GM12891 (cell line): ENCODE measurements around the gene USH2A.

Experiments used
- DNase-seq: peaks from one replicate; pipeline ENCODE4 v3.0.0; 2011; ENCODE audit warnings: low spot score; ENCODE audit not compliant: insufficient read length
- FAIRE-seq: peaks from 2 replicates; lab custom pipeline; 2011; peaks lifted over from hg19 to GRCh38; lab: Jason Lieb, UNC
- PAX5 ChIP-seq: IDR thresholded peaks from 2 replicates; pipeline ENCODE4 v1.6.1; 2011; ENCODE audit warnings: low read length, moderate library complexity, mild to moderate bottlenecking; ENCODE audit not compliant: insufficient read depth, severe bottlenecking
- POLR2A ChIP-seq: IDR thresholded peaks from 2 replicates; pipeline ENCODE4 v1.6.1; 2011; ENCODE audit warnings: low read depth, low read length, control low read depth
- POLR2AphosphoS5 ChIP-seq: IDR thresholded peaks from 2 replicates; pipeline ENCODE4 v1.6.1; 2011; ENCODE audit warnings: low read depth, low read length, control low read depth
- POU2F2 ChIP-seq: IDR thresholded peaks from 2 replicates; pipeline ENCODE4 v1.6.1; 2011; ENCODE audit warnings: low read depth, mild to moderate bottlenecking, control low read depth, low read length, moderate library complexity
- SPI1 ChIP-seq: IDR thresholded peaks from 2 replicates; pipeline ENCODE4 v1.6.1; 2011; ENCODE audit warnings: low read depth, low read length, control low read depth
- TAF1 ChIP-seq: IDR thresholded peaks from 2 replicates; pipeline ENCODE4 v1.6.1; 2011; ENCODE audit warnings: low read depth, low read length, control low read depth

USH2A gene

GRCh38 chr1:215835951-215836350, 587.3 kb downstream of the USH2A start:
- no peak for DNase-seq
- FAIRE-seq = no peak
- no peak for TF ChIP-seq POU2F2
- TF ChIP-seq POLR2A = no peak
- no peak for TF ChIP-seq POLR2AphosphoS5
- no peak for TF ChIP-seq PAX5
- no peak for TF ChIP-seq SPI1
- no peak for TF ChIP-seq TAF1

- DNase-seq (no peak), FAIRE-seq (no peak)
- TF ChIP-seq POLR2AphosphoS5 (no peak), TAF1 (no peak), PAX5 (no peak), POU2F2 (no peak), POLR2A (no peak), SPI1 (no peak)
These were observed 589.1 kb downstream of the USH2A start for GRCh38 chr1:215833941-215834729.

- DNase-seq (no peak), FAIRE-seq (no peak)
- TF ChIP-seq POU2F2 = no peak
These were observed 592.9 kb downstream of the USH2A start for GRCh38 chr1:215830226-215830810.

- TF ChIP-seq POLR2A (no peak), PAX5 (no peak), POU2F2 (no peak), SPI1 (no peak), POLR2AphosphoS5 (no peak), TAF1 (no peak)
- no peak for DNase-seq
- FAIRE-seq = no peak
These were observed 598.2 kb downstream of the USH2A start for GRCh38 chr1:215825056-215825455.

GRCh38 chr1:215824245-215824644, 599.0 kb downstream of the USH2A start:
- DNase-seq (no peak), FAIRE-seq (no peak)
- TF ChIP-seq PAX5 (no peak), POLR2A (no peak), POLR2AphosphoS5 (no peak), TAF1 (no peak), POU2F2 (no peak)

- no peak for TF ChIP-seq POU2F2
- no peak for TF ChIP-seq TAF1
- no peak for TF ChIP-seq POLR2A
These were observed 604.1 kb downstream of the USH2A start for GRCh38 chr1:215819114-215819513.

GRCh38 chr1:215807911-215808436, 615.3 kb downstream of the USH2A start:
- DNase-seq (no peak), FAIRE-seq (no peak)
- TF ChIP-seq POU2F2 (no peak), POLR2A (no peak), SPI1 (no peak), POLR2AphosphoS5 (no peak), PAX5 (no peak), TAF1 (no peak)

More at GRCh38 chr1:215819114-215819513, 604.1 kb downstream of the USH2A start:
- DNase-seq (no peak), FAIRE-seq (no peak)

GRCh38 chr1:215807218-215807617, 616.0 kb downstream of the USH2A start:
- no peak for DNase-seq
- no peak for FAIRE-seq
- no peak for TF ChIP-seq TAF1
- TF ChIP-seq PAX5 = no peak
- no peak for TF ChIP-seq POLR2A
- no peak for TF ChIP-seq SPI1

GRCh38 chr1:215797859-215798258, 625.4 kb downstream of the USH2A start:
- DNase-seq (no peak), FAIRE-seq (no peak)
- TF ChIP-seq TAF1 = no peak
- no peak for TF ChIP-seq PAX5
- no peak for TF ChIP-seq POLR2AphosphoS5
- no peak for TF ChIP-seq SPI1
- TF ChIP-seq POU2F2 = no peak
- no peak for TF ChIP-seq POLR2A

GRCh38 chr1:215794156-215794555, 629.1 kb downstream of the USH2A start:
- DNase-seq = no peak
- FAIRE-seq = no peak
- TF ChIP-seq PAX5 (no peak), TAF1 (no peak), SPI1 (no peak), POU2F2 (no peak), POLR2AphosphoS5 (no peak), POLR2A (no peak)
